Measurements from ENCODE around the gene CA10.

The CA10 gene

DNA sequence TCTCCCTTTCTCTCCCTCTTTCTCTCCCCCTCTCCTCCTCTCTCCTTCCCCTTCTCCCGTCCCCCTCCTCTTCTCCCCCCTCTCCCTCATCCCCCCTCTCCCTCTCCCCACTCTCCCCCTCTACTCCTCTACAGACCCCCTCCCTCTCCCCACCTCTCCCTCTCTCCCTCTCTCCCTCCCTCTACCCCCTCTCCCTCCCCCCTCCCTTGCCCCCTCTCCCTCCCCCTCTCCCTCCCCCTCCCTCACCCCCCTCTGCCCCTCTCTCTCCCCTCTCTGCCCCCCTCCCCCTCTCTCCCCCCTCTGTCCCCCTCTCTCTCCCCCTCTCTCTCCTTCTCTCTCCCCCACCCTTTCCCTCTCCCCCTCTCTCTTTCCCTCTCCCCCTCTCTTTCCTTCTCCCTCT lies 545.3 kb downstream of the CA10 start:
- no peak for DNase-seq (ENCODE audit: extremely low read depth in 1 of 2, low read depth in 1 of 2)

DNA sequence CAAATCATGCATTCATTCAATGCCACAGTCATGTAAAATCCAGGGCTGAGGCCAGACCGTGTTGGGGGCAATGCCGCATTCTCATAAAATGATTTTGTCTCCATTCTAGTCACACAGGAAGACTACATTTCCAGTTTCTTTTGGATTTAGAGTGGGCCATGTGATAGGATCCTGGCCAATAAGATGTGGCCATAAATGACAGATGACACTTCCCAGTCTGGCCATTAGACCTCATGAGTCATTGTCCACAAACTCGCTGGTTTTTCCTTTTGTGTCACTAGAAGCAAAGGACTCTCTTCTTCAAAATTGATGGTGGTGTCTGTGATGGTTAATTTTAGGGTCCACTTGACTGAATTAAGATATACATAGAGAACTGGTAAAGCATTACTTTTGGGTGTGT lies 545.8 kb downstream of the CA10 start:
- no peak for DNase-seq (ENCODE audit: extremely low read depth in 1 of 2, low read depth in 1 of 2)

DNA sequence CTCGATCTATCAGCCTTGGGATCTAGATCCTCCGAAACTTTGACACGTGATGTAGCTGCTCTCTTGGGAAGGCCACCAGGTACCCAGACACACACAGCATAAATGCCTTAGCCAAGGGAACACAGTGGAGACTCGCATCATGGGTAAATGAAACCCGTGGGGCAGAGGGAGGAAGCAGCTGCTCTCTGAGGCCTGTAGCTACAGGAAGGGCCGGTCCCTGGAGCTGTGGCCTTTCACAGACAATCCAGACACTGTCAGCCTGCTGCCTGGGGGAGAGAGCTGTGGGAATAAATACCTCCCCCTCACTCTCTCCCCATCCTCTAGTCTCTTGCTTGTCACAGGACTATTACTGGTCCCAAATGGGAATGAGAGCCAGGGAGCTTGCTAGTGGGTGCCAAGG lies 546.9 kb downstream of the CA10 start:
- DNase-seq (ENCODE audit: extremely low read depth in 1 of 2, low read depth in 1 of 2), result no peak

DNA sequence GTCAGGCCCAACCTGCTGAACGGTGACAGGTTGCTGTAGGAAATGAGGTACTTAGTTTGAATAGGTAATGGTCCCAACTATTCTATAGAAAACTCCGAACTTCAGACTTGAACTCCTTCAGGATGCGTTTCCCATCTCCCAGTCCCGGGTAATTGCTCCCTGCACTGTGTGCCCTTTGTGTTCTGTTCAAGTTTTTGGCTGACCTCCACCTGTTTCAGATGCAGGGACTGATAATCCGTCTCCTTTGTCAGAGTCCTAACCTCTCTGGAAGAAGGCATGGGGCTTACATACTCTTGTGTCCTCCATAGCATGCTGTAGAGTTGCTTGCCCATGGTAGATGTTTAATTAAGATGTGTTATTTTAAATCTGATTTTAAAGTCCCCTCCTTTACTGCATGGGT lies 547.7 kb downstream of the CA10 start:
- no peak for DNase-seq (ENCODE audit: extremely low read depth in 1 of 2, low read depth in 1 of 2)

DNA sequence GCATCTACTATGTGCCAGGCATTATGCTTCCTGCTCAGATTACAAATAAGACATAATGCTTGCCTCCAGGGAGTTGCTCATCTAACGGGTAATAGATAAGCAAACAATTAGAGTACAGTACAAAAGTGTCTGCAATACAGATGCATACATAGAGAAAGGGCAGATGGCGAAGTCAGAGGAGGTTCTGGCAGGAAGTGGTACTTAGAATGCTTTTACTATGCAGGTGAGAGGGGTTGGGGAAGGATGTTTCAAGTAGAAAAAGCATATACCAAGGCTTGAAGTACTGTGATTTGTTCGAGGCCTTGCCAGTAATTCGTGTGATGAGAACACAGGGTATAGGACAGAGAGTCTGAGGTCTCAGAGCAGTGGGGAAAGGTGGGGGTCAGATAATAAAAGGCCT lies 548.4 kb downstream of the CA10 start:
- no peak for DNase-seq (ENCODE audit: extremely low read depth in 1 of 2, low read depth in 1 of 2)

DNA sequence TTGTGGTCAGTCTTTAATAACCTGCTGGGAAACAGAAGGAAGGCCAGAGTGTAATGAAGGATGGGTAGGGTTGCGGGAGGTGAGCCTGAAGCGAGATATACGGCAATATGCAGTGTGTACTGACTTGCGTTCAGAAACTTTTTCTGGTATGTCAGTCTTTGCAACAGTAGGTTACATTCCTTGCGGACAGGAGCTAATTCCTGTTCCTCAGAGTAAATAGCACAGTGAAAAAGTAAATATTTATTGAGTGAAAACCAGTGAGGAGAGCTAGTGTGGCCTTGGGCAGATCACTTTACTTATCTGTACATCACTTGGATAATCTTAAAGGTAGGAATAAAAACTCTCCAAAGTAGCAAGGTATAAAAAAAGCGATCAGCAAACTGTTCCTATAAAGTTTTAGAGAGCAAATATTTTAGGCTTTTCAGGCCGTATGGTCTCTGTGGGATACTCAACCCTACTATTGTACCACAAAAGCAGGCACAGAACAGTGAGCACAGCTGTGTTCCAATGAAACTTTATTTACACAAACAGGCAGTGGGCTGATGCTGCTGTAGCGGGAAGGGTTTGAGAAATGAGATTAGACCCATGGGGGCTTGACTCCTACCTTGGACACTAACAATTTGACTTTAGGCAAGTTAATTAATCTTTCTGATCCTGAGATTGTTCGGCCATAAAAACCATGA lies 550.1 kb downstream of the CA10 start:
- no peak for DNase-seq (ENCODE audit: extremely low read depth in 1 of 2, low read depth in 1 of 2)

DNA sequence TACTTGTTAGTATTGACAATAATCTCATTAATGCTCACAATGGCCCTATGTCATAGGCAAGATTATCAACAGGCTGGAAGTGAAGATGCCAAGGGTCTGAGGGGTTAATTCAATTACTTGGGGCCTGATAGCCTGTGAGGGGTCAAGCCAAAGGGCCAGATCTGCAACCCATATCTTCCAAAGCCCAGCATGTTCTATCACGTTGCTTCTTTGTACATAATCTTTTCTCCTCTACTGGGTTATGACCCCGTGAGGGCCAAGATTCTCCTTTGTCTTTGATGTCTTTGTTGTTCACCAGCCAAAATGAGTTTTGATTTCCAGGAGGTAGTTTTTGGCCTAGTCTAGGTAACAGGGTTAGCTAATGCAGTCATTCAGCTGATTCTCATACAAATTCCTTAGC lies 551.0 kb downstream of the CA10 start:
- no peak for DNase-seq (ENCODE audit: extremely low read depth in 1 of 2, low read depth in 1 of 2)

DNA sequence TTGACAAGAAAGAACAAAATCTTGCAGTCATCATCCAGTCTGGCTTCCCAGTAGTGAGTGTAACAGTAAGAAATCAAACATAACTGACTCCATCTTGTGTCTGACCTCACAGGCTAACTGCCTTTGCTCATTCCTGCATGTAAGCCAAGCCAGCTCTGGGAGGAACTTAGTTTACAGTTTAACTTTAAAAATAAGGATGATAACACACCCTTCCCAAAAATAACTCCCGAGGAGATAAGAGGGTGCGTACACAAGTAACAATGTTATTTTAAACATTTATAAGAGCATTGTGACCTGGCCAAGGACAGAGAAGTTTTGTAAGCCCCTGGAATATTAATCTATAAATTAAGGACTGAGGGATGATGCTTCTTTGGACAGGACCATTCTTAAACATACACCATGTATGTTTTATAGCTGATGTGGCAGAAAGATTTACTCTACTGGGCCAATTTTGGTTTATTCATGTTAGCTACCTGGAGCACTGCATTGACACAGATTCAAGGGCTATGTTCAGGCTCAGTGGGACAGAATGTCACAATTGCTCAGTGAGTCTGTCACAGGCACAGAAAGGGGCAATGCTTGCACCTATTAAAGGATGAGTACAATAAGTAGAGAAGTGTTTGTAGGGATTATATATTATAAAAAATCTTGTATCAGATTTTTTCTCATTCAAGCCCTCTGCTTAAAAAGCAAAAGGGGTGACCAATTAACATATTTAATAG lies 554.1 kb downstream of the CA10 start:
- DNase-seq (ENCODE audit: extremely low read depth in 1 of 2, low read depth in 1 of 2), result no peak

DNA sequence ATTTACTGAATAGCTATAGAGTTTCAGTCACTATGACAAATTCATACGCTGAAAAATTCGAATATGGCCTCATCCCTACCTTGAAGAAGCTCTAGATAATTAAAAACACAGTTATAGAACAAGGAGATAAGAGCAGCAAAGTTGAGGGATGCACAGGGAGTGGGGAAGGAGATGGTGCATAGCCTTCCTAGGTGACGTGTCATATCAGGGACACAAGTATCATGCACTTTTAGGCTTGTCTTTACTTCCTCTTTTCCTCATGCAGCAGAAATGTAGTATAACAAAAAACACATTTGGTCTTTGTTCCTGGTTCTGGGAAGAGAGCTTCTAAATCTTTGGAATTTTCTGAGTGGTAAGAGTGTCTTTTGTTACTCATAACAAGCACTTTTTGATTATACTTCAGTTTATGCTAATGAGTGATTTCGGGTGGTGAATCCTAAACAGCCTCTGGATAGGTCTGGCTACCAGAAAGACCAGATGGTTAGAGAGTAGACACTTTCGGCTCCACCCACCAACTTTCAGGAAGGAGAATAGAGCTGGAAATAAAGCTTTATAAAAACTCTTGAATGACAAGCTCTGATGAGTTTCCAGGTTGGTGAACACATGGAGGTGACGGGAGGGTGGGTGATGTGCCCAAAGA lies 556.8 kb downstream of the CA10 start:
- DNase-seq (ENCODE audit: extremely low read depth in 1 of 2, low read depth in 1 of 2), result no peak

DNA sequence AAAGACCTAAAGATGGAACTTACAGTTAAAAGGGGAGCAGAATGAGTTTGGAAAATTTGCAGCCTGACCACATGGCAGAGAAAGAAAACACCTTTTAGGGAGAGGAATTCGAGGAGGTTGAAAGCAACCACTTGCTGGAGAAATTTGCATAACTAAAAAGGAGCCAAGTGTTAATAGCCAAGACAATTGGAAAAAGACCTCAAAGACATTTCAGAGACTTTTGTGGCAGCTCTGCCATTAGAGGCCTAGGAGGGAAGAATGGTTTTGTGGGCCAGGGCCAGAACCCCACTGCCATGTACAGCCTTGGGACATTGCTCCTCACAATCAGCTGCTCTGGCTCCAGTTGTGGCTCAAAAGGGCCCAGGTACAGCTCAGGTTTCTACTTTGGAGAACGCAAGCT lies 559.7 kb downstream of the CA10 start:
- DNase-seq (ENCODE audit: extremely low read depth in 1 of 2, low read depth in 1 of 2), result no peak

DNA sequence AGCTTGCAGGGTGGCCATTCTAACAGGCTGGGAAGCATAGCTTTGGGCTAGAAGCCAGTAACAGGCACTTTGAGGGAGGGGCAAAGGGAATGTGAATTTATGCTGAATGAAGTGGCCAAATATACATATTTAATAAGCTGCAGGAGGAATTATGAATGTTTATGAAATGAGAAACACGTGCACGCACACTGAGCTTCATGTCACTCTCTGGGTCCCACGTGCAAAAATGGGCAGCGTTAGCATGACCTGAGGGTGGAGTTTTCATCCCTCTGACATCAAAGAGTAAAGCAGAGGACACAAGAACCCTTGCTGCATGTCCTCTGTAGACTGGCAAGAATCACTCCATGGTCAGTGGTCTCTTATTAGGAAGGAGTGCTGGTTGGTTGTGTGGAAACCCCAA lies 561.2 kb downstream of the CA10 start:
- DNase-seq (ENCODE audit: extremely low read depth in 1 of 2, low read depth in 1 of 2), result no peak

DNA sequence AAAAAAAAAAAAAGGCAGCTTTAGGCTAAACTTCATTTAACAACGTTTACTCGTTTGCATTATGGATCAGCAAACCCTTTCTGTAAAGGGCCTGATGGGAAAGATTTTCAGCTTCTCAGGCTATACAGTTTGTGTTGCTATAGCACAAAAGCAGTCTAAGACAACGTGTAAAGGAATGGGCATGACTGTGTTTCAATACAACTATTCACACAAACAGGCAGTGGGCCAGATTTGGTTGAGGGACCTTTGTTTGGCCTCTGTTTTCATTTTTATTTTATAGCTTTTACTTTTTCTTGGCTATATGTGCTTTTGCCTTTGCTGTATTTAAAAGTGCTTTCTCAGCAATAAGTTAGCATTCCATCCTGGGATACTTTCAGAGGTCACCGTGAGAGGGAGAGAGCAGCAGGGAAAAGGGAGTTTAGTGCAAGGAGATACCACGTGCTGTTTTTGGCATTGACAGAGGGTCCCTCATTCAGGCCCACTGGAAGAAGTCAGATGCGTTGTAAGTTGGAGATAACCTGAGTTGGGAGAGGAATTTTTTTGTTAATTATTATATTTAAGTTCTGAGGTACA lies 562.6 kb downstream of the CA10 start:
- no peak for DNase-seq (ENCODE audit: extremely low read depth in 1 of 2, low read depth in 1 of 2)

DNA sequence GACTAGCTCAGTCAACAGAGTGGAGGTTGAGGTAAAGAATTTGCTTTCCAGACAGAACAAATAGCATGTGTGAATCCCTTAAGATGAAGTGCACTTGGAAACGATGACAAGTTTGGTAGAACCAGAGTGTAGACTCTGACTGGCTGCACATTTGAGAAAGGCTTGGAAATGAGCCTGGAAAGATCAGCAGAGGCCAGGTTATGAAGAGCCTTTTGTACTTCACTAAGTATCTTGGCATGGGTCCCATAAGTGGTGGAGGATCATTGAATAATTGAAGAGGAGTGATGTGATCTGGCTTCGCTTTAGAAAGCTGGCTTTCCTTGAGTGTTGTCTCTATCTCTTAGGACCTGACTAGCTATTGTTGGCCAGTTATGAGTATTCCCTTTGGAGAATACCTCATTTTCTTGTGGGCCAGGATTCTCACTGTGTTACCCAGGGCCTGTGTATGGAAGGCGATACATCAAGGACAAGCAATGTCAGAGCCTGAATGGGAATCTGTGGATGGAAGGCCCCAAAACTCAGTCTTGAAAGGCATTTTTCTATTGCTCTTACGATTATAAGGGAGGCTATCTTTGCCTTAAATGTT lies 568.4 kb downstream of the CA10 start:
- DNase-seq (ENCODE audit: extremely low read depth in 1 of 2, low read depth in 1 of 2), result no peak

DNA sequence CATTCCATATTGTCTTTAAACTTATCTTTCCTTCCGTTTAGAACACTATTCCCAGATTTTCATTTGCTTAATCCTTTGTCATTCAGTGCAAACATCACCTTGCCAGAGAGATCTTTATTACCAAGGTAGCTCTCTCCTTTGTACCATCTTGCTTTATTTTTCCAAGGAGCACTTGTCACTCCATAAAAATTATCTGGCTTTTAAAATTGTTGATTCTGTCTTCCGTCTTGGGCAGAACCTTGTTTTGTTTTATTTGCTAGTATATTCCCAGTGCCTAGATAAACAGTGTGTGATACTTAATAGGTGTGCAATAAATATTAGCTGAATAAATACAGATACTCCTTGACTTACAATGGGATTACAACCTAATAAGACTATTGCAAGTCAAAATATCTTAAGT lies 570.5 kb downstream of the CA10 start:
- DNase-seq (ENCODE audit: extremely low read depth in 1 of 2, low read depth in 1 of 2), result no peak

DNA sequence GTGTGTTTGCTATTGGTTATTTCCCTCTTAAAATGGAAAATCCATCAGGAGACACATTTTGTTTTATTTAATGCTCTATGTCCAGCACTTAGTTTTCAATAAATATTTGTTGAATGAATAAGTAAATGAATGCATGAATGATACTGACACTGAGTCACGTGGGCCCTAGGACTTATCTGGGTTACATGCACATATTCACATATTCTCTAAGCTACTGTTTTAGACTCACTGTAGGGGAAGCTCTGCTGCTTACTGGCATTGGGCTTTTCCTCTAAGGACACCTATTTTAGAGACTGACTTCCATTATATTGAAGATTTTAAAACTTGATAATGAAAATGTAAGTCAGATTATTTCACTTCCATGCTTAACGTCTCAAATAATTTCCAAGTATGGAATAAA lies 571.0 kb downstream of the CA10 start:
- DNase-seq (ENCODE audit: extremely low read depth in 1 of 2, low read depth in 1 of 2), result no peak

DNA sequence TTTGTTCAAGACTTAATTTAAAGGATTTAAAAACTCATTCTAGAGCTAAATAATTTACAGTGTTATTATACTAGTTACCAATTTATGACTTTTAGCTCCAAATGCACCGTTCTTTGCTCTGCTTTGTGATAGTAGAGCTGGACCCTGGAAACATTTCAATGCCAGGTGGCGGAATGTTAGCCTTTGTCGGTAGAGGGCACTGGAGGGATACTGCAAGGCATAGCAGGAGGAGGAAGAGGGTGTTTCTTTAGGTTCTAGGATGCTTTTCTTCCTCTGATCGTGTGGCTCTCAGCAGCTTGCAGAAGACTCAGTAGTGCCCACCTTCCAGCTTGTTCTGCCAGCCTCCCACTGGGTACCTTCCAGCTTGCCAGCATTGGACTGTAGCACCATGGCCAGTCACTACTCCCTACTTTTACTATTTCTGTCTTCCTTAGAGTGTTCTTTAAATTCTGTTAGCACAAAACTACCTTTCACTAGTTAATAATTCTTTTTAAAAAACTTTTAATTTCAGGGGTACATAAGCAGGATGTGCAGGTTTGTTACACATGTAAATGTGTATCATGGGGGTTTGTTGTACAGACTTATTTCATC lies 572.9 kb downstream of the CA10 start:
- DNase-seq (ENCODE audit: extremely low read depth in 1 of 2, low read depth in 1 of 2), result no peak

DNA sequence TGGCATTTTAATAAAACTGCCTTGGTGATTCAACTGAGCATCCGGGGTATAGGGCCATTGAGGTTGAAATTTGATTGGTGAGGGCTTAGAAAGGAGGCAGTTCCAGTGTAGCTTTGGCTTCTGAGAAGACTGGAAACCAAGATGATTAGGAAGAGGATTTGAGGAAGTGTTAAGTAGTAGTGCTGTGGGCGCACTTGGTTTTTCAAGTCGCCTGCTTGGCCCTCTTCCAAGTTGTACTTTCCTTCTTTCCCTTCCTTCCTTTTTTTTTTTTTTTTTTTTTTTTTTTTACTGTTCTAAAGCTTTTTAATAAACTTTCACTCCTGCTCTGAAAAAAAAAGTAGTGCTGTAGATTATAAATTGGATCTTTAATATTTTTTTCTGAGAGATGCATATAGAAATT lies 577.6 kb downstream of the CA10 start:
- DNase-seq (ENCODE audit: extremely low read depth in 1 of 2, low read depth in 1 of 2), result no peak

Data from stimulated activated CD8-positive, alpha-beta memory T cell treated with anti-CD3 and anti-CD28 coated beads, Interleukin-7, amount 100 ng/mL, for 48 hours (primary cell).